ENCODE results near the gene TXNRD3. TPM values are rescaled to one million over a fixed set of nuclear protein-coding genes. Genes with fewer than 3 reads are reported as not detected.

TXNRD3 gene
- total RNA-seq, 4 donors from 2014 or later: 7.8 to 14.7 (median 9.4) TPM

GRCh38 chr3:126580746-126581145, 74.2 kb downstream of the TXNRD3 start:
- Histone ChIP-seq H3K4me3 (no peak overlapping the region), H3K9me3 (no peaks in the 10 kb centered on the region), H3K27ac (no peak overlapping the region), H3K36me3 (no peaks in the 10 kb centered on the region), H3K27me3 (no peaks in the 10 kb centered on the region), H3K4me1 (no peaks in the 10 kb centered on the region)
- TF ChIP-seq CTCF (IDR thresholded peaks at IDR 0.05): no peak
- TF ChIP-seq POLR2A (IDR thresholded peaks at IDR 0.05): no peak
- intact Hi-C loops (cut with DNase I): no loop called here
- 65 to 75% methylated on average over 4 to 5 of the region's 5 CpGs for WGBS, 2 donors
- no peak for DNase-seq

- H3K4me1 ChIP-seq: peaks cover 0 to 2% (median 0%) of the 10 kb centered on the region in 3 donors
- no peak for DNase-seq
- no peaks in the 10 kb centered on the region for H3K36me3 ChIP-seq
- intact Hi-C loops (cut with DNase I): no loop called here
- WGBS, 2 donors: no CpG with 5 or more reads among the region's 7 CpGs
- no peak overlapping the region for H3K27ac ChIP-seq
- no peaks in the 10 kb centered on the region for H3K27me3 ChIP-seq
- no peak for TF ChIP-seq CTCF (IDR thresholded peaks at IDR 0.05)
- no peak for TF ChIP-seq POLR2A (IDR thresholded peaks at IDR 0.05)
- H3K9me3 ChIP-seq: no peaks in the 10 kb centered on the region
- no peak overlapping the region for H3K4me3 ChIP-seq
Observed at GRCh38 chr3:126578702-126579101, 76.2 kb downstream of the TXNRD3 start.

- Histone ChIP-seq H3K36me3 (no peaks in the 10 kb centered on the region), H3K27me3 (no peaks in the 10 kb centered on the region), H3K4me3 (no peak overlapping the region), H3K27ac (no peak overlapping the region), H3K9me3 (no peaks in the 10 kb centered on the region), H3K4me1 (peaks cover 0 to 4% (median 0%) of the 10 kb centered on the region in 3 donors)
- intact Hi-C loops (cut with DNase I): no loop called here
- WGBS, 2 donors: 81 to 100% methylated on average over 1 to 2 of the region's 2 CpGs
- DNase-seq: no peak
- TF ChIP-seq POLR2A (IDR thresholded peaks at IDR 0.05) (no peak), CTCF (IDR thresholded peaks at IDR 0.05) (no peak)
Observed at GRCh38 chr3:126577261-126577660, 77.7 kb downstream of the TXNRD3 start.

GRCh38 chr3:126573492-126574117, 81.3 kb downstream of the TXNRD3 start:
- Histone ChIP-seq H3K27ac (no peak overlapping the region), H3K4me1 (peaks cover 0 to 4% (median 0%) of the 10 kb centered on the region in 3 donors), H3K36me3 (no peaks in the 10 kb centered on the region), H3K27me3 (no peaks in the 10 kb centered on the region), H3K4me3 (no peak overlapping the region), H3K9me3 (no peaks in the 10 kb centered on the region)
- WGBS, 2 donors: 36 to 77% methylated on average over 15 of the region's 15 CpGs
- intact Hi-C loops (cut with DNase I): no loop called here
- DNase-seq: no peak
- TF ChIP-seq CTCF (IDR thresholded peaks at IDR 0.05) (no peak), POLR2A (IDR thresholded peaks at IDR 0.05) (no peak)

GRCh38 chr3:126571078-126571477, 83.8 kb downstream of the TXNRD3 start:
- peaks cover 0 to 4% (median 0%) of the 10 kb centered on the region in 3 donors for H3K4me1 ChIP-seq
- no peak overlapping the region for H3K27ac ChIP-seq
- H3K4me3 ChIP-seq: no peak overlapping the region
- intact Hi-C loops (cut with DNase I): no loop called here
- peaks cover 0 to 5% (median 0%) of the 10 kb centered on the region in 4 donors for H3K27me3 ChIP-seq
- DNase-seq: no peak
- TF ChIP-seq POLR2A (IDR thresholded peaks at IDR 0.05) (no peak), CTCF (IDR thresholded peaks at IDR 0.05) (no peak)
- H3K36me3 ChIP-seq: no peaks in the 10 kb centered on the region
- H3K9me3 ChIP-seq: no peaks in the 10 kb centered on the region
- WGBS, 2 donors: 80 to 93% methylated on average over 2 to 3 of the region's 7 CpGs
